HG03045 (cell line): ENCODE data around the gene CEP83.
"Not testable (repeated sequence)": the region's sequence is repeated elsewhere in the genome, so short reads cannot be mapped to it uniquely, and the experiment has no call there.

Experiments
- ATAC-seq: cut with Tn5 transposase; IDR thresholded peaks from one replicate; pipeline ENCODE4 v1.9.1; 2021; ENCODE audit warnings: mild to moderate bottlenecking, moderate library complexity; ENCODE audit not compliant: unreplicated experiment

Gene CEP83

DNA sequence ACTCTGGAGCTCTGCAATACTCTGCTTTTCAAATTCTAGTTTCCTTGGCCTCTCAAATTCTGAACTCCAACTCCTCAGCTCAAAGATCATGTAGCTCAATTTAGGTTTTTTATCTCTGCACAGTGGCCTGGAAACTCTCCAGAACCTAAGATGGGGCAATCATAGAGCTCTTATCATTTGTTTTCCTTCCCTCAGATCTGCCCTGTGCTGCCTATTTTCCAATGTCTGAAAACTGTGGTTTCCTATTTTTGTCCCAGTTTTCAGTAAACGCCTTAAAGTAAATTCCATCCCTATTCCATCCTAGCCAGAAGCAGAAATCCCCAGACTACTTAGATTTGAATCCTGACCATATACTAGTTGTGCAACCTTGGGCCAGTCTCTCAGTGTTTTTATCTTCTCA lies 73.2 kb downstream of the CEP83 start:
- no peak for ATAC-seq

DNA sequence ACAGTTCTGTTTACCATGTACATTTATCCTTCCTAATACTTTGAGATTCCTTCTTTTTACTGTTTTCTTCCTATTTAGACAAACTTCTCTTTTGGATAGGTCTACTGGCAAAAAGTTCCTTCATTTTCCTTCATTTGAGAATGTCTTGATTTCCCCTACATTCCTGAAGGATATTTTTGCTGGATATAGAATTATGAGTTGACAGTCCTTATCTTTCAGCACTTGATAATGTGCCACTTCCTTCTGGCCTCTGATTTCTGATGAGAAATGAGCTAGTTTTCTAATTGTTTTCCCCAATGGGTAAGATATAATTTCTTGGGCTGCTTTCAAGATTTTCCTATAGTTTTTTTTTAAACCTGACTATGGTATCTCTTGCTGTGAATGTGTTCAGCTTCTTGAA lies 75.6 kb downstream of the CEP83 start:
- ATAC-seq: no peak

DNA sequence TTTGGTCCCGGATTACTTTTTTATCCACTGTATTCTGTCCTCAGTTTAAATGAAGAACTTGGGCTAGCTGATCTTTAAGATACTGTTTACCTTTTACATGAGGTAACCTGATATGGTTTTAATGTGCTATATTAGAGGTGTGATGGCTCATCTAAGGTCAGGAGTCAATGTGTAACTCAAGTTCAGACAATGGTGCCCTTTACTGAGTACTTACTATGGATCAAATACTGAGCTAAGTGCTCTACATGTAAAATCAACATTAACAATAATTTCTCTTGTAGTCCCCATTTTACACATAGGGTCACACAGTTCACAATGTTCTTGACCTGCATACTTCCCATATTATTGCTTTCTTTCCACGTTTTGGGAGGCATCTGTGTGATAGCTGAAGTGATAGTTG lies 79.2 kb downstream of the CEP83 start:
- no peak for ATAC-seq

DNA sequence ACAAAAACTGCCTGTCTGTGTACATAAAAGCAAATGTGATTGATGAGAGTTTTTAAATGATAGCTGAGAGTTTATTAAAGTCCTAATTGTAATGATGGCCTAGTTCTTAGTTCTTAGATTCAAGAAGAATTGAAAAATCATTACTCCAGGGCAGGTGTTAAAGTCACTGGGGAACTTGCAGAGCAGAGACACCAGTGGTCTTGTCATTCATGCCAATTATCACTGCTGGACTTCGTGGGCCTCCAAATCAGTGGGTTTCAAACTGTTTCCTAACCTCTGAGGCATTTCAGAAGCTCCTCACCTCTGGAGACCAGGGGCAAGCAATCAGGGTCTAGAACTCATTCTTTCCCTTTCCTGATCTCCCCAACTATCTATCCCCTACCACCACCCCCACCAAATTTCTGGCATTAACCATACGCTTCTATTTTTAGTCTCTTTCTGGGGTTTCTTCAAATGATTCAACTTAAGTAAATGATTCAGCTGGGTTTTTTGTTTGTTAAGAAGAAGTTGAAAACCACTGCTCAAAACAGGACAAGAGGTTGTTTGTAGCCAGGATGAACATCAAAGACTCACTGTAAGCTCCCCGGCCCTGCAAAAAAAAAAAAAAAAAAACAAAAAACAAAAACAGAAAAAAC lies 80.1 kb downstream of the CEP83 start:
- ATAC-seq: no peak

DNA sequence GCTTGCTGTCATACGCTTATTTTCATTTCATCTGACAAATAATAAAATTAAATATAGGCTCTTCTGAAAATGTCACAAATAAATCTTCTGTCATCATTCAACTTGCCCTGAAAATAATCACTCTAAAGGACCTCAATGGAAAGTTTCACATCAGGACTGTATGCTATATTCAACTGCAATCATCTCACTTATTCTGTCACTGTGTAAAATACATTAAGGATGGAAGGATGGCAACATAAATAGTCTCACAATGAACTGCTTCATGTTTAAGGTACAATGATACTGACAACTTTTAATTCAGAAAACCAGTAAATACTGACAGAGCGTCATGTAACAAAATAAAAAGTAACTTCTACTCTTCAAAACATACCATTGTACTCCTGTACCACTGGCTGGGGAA lies 82.1 kb downstream of the CEP83 start:
- no peak for ATAC-seq

DNA sequence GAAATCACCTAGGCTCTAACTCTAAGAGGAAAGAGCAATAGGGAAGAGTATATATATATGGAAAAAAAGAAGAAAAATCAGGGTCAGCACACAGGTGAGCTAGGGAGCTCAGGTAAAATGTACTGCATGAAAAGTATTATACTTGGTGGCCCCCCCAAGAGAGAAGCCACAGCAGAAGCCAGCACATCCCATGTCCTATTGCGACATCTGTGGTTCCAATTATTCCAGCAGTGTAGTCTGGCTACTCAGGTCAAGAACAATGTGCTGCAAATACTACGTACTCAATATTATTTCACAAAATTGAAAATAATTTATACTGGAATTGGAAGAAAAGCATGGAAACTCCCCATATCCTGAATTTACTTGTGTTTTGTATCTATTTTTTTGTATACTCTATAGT lies 85.5 kb downstream of the CEP83 start:
- no peak for ATAC-seq

DNA sequence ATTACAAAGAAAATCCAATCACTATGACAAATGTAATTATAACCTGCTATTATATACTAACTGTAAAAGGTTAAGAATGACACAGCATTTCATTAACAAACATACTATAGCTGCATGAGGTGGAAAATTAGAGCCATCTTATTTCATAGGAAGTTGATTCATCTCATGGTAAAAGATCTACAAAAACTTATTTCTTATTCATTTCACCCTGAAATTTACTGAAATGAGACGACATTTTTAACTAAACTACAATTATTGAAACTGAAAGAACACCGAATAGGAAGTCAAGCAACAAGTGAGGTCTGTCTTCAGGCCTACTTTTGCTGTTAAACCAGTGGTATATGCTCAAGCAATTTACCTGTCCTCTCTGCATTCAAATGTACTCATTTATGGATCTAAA lies 87.2 kb downstream of the CEP83 start:
- ATAC-seq: no peak

DNA sequence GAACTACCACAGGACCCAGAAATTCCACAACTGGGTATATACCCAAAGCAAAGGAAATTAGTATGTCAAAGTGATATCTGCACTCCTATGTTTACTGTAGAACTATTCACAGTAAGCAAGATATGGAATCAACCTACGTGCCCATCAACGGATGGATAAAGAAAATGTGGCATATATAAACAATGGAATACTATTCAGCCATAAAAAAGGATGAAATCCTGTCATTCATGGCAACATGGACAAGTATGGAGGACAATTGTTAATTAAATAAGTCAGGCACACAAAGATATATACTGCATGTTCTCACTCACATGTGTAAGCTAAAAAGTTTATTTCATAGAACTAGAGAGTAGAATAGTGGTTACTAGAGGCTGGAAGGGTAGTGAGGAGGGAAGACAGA lies 97.0 kb downstream of the CEP83 start:
- no peak for ATAC-seq

DNA sequence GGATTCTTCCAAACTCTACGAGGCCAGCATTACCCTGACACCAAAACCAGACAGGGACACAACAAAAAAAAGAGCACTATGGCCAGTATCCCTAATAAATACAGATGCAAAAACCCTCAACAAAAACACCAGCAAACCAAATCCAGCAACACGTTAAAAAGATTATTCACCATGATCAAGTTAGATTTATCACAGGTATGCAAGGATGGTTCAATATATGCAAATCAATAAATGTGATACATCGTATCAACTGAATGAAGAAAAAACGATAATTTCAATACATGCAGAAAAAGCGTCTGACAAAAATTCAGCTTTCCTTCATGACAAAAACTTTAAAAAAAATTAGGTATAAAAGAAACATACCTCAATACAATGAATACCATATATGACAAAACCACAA lies 99.9 kb downstream of the CEP83 start:
- ATAC-seq: no peak

DNA sequence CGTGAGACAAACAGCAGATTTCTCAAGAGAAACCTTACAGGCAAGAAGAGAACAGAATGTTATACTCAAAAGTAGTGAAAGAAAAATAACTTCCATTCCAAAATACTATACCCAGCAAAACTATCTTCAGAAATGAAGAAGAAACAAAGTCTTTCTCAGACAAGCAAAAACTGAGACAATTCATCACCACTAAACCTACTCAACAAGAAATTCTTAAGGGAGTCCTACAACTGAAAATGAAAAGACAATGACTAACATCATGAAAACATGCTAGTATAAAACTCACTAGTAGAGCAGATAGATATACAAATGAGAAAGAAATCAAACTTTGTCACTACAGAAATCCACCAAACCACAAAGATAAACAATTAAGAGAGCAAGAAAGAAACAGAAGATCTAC lies 106.5 kb downstream of the CEP83 start:
- ATAC-seq: no peak

DNA sequence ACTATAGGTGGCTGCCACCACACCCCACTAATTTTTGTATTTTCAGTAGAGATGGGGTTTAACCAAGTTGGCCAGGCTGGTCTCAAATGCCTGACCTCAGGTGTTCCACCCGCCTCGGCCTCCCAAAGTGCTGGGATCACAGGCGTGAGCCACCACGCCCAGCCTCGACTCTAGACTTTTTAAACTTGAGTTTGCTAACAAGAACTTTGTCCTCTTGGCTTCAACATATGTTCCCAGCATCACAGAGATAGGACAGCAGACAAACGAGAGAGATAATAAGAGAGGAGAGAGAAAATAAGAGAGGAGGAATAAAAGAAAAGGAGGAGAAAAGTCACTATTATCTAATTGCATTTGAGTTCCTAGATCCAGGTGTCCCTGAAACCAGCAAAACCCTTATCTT lies 119.1 kb downstream of the CEP83 start:
- ATAC-seq: no peak

DNA sequence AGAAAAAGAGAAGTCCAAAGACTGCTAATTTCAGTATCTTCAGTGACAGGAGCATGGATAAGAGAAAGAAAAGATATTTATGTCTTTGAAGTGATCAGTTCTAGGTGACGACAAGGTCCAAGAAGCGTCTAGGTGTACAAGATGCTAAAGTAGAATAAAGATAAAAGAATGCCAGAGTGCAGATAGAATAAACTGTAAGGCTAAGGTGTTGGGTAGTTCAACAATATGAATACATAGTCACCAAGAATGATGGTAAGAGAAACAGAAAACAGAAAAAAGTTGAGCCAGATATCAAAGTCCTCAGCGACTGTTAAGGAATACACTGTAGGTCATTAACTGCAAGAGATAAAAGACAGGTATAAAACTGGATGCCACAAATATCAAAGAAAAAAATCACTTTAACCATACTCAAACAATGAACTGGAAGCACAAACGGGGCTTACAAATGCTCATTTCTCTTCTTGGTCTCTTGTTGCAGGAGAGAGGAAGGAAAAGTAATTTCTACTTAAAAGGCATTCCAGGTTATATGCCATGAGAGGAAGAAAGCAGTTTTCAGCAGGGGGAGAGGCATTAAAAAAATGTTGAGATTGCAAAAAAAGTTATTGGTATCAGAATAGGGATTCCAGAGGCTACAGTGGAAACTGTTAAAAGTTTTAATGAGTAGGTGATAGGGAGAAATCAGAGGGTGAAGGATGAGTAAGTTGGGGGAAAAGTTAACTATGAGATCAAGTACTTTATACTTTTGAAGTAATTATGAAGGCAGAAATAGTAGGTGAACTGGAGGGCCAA lies 121.5 kb downstream of the CEP83 start:
- ATAC-seq: no peak

DNA sequence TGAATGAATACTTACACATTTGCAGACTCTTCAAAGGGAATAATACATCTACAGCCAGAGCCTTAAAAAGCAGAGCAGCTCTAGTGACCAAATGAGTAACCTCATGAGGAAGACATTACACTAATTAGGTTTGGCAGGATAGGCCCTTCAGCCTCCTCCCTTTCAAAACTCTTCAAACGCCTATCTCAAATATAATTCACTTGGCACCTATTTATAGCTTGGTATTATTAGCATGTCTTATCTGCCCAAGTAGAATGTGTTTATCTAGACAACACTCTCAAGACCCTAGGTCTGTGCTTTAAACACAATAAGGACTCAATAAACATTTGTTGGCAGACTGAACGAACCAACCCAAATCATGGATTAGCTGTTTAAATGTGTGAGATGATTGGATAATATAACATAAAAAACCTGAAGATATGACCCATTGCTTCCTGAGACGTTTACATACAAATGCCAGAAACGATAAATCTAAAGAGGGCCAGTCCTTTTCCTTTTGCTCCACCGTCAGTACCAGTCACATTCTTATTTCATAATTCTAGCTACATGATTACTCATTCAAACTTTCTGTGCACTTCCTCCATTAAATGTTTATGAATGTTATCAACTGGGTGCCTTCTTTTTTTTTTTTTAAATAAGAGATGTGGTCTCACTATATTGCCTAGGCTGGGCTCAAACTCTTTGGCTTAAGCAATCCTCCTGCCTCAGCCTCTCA lies 123.3 kb downstream of the CEP83 start:
- ATAC-seq: no peak

DNA sequence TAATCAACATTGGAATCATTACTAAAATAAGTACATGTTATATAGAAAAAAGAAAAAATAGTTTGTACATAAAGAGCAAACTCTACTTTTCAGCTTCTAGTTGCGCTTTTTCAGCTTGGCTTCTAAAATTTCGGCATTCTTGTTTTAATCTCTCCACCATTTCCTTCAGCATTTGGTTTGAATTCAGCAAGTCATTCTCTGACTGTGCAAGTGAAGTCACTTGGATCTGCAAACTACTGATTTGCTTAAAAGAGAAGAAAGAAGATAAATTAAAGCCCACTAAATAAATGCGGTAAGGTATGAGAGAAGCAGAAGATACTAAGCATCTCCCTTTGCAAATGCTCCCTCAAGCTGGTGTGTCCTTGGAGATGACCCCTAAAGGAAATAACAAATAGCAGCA lies 126.3 kb downstream of the CEP83 start:
- ATAC-seq: no peak

DNA sequence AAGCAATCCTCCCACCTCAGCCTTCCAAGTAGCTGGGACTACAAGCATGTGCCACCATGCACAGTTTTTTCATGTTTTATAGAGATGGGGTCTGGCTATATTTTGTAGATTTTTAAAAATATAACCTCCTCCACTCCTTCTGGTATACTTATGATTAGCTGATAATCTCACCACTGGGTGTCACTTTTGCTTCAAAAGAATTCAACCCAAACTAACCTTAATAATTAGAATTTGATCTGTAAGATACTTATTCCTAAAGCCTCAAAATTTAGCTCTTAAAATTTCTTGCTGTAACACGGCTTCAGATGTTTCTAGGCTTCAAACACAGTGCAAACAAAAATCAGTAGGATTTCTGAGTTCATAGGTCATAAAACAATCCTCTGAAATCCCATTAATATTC lies 130.3 kb downstream of the CEP83 start:
- no peak for ATAC-seq

DNA sequence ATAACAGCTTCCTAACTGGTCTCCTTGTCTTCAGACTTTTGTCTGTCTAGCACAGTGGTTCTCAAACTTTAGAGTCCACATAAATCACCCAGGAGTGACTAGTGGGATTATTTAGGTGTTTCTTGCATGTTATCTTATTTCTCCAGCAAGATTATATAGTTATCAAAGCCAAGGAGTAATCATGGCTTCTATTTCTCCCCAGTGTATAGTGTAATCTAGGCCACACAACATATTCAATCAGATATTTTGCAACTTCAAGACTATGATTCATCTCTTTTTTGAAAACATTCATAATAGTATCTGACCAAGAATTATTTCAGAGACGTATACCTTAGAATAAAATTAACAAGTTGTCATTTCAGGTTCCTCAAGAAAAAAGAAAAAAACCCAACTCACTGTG lies 131.9 kb downstream of the CEP83 start:
- ATAC-seq: no peak

DNA sequence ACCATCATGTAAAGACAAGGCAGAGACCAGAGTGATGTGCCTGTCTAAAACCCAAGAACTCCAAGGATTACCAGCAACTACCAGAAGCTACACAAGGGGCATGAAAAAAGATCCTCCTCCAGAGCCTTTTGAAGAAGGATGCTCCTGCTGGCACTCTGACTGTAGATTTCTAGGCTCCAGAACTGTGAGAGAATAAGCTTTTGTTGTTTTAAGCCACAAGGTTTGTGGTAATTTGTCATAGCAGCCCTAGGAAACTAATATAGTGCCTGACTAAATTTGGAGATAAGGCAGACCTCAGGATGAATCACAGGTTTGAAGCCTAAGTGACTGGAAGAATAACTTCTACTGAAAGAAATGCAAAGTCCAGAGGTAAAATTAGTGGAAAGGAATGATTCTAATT lies 132.9 kb downstream of the CEP83 start:
- ATAC-seq: no peak

DNA sequence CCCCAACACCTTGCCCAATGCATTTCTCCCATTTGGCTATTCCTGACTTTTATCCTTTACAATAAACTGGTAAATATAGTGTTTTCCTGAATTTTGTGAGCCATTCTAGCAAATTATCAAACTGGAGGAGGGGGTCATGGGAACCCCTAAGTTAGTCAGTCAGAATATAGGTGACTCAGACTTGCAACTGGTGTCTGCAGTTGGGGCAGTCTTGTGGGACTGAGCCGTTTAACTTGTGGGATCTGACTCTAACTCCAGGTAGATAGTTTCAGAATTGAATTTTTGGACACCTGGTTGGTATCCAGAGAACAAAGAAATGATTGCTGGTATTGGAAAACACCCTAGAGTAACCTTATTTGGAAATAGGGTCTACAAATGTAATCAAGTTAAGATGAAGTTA lies 133.4 kb downstream of the CEP83 start:
- ATAC-seq: no peak

DNA sequence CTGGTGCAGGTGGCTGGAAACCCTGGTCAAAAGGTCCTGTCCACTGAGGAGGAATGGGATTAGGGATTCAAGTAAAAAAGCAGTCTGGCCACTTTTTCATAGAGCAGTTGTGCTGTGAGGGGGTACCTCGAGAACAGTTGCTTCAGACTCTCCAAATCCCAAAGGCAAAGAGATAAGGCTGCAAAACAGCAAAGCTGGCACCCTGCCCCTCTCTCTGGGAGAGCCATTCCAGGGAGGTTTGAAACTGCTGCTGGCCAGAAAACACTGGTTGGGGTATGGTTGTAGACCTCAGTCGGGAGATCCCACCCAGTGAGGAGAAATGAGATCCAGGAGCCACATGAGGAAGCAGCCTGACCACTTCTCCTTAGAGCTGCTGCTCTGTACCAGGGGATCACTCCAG lies 137.3 kb downstream of the CEP83 start:
- ATAC-seq: no peak

DNA sequence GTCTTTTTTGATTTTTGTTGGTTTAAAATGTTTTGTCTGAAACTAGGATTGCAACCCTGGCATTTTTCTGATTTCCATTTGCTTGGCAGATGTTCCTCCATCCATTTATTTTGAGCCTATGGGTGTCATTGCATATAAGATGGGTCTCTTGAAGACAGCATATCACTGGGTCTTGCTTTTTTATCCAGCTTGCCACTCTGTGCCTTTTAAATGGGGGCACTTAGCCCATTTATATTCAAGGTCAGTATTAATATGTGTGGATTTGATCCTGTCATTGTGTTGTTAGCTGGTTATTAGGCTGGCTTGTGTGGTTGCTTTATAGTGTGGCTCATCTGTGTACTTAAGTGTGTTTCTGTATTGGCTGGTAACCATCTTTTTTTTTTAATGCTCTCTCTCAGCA lies 139.6 kb downstream of the CEP83 start:
- no peak for ATAC-seq

DNA sequence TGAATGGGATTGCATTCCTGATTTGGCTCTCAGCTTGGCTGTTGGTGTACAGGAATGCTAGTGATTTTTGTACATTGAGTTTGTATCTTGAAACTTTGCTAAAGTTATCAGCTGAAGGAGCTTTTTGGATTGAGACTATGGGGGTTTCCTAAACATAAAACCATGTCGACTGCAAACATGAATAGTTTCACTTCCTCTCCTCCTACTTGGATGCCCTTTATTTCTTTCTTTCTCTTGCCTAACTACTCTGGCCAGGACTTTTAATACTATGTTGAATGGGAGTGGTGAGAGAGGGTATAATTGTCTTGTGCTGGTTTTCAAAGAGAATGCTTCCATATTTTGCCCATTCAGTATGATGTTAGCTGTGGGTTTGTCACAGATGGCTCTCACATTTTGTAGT lies 141.5 kb downstream of the CEP83 start:
- no peak for ATAC-seq

DNA sequence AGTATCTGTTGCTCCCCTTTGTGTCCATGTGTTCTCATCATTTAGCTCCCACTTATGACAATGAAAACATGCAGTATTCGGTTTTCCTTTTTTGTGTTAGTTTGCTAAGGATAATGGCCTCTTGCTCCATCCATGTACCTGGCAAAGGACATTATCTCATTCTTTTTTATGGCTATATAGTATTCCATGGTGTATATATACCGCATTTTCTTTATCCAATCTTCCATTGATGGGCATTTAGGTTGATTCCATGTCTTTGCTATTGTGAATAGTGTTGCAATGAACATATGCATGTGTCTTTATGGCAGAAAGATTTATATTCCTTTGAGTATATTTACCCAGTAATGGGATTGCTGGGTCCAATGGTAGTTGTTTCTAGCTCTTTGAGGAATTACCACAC lies 143.1 kb downstream of the CEP83 start:
- ATAC-seq: not testable (repeated sequence)
